NCI-H2196 (cell line): ENCODE data around the gene FMNL1.

Experiments used
- DNase-seq: peaks from one replicate; lab custom pipeline; 2025; ENCODE audit not compliant: unreplicated experiment; lab: John Stamatoyannopoulos, UW

FMNL1 gene

GRCh38 chr17:45277992-45278391 is 56.3 kb downstream of the FMNL1 start:
- no peak for DNase-seq

DNA sequence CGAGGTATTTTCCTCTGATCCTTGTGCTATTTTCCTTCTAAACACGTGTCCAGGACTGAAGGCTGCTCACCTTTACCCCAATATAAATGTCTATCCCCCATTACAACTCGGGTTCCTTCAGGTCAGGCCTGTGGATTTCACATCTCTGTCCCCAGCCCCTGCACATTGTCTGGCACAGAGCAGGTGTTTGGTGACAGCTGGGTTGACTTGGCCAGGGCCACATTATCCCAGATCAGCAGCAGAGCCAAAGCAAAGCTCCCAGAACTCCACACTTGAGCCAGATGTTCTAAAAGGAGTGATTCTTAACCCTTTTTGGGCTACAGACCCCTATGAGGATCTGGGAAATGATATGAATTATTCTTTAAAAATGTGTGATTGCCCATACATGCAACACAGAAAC is 58.2 kb downstream of the FMNL1 start:
- no peak for DNase-seq

GRCh38 chr17:45282683-45283644 is 61.3 kb downstream of the FMNL1 start:
- DNase-seq: peak; percentile 92

DNA sequence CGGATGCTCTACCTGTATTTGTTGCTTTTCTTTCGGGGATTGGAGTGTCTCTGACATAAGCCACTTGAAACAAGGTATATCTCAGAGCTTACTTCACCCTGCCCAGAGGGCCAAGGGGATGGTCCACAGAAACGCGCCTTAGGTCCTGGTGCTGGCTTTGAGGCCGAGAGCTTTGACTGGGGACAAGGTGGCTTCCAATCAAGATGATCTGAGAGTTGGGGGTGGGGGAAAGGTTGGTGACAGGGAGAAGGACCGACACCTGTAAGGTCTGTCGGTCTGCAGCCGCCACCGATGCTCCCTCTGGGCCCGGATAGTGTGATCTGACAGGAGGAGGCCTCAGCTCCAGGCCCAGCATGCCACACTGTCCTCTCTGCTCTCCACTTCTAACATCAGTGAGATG is 62.0 kb downstream of the FMNL1 start:
- no peak for DNase-seq

DNA sequence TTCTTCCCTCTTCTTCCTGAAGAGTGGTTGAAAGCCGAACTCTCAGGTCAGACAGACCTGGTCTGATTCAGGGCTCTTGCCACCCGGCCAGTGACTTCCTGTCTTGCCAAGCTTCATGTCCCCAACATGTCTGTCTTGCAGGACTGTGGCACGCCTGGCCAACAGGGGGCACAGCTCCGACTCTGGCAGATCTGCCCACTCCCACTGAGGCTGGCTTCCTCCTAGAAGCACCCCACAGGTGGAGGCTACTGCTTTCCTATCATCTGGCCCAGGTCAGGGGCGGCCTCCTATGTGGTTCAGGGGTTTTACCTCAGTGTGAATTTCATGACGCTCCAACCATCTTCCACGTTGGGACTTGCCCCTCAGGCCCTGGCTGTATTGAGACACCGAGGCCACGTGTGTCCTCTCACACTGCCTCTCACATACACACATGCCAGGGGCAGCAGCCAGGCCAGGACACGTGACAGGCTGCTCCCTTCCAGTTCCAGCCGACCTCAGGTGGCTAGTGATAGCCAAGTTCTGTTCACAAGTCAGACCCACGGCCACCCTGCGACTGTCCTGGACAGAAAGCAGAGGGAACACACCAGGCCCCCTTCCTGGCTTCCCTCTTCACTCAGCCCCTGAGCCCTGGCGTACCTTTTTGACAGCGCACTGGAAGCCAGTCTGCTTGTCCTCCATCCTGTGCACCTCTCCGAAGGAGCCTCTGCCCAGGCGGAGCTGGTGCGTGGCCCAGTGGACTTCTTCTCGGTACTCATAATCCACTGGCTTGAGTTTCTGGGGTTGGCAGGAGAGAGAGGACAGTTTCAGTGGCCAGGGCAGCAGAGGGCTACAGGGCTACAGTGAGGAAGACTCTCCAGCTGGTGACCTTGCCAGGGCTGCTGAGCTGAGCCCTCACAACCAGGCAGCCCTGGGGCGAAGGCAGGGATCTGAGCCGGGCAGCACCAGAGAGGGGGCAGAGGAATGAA is 62.8 kb downstream of the FMNL1 start:
- no peak for DNase-seq

DNA sequence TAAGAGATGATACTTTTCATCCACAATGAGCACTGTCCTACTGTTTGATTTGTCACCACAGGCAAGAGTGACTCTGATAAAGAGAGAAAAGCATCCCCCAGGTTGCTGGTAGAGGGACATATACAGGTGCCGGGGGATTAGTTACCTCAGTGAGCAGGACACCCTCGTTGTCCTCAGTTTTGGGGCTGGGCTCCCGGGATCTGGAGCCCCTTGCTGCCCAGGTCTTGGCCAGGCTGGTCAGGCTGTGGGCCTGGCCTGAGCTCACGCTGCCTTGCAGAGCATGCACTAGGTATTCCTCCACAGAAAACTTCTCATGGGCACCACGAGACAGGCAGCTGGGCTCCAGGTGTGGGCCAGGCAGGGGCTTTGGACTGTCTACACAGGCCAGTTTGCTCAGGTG is 64.6 kb downstream of the FMNL1 start:
- DNase-seq: no peak

- DNase-seq: peak; percentile 47
These were observed 66.1 kb downstream of the FMNL1 start for GRCh38 chr17:45287526-45288500.

DNA sequence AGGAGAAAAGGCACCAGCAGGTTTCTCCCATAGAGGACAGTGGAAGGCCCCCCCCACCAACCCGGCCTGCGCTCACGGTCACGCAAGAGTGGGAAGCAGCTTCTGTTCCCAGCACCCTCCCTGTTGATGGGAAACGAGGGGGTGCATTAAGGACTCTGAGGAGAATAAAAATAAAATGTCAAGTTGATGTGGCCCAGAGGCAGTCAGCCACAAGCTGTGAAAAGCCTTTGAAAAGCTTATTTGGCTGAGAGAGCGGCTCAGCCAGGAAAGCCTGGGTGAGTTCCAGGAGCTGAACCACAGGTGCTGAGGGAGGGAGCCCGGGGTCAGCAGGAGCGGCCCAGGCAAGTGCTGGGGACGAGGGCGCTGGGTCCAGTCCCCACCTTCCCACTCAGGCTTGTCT is 67.1 kb downstream of the FMNL1 start:
- peak; percentile 71 for DNase-seq

- peak; percentile 34 for DNase-seq
These were observed 67.9 kb downstream of the FMNL1 start for GRCh38 chr17:45289301-45290268.

DNA sequence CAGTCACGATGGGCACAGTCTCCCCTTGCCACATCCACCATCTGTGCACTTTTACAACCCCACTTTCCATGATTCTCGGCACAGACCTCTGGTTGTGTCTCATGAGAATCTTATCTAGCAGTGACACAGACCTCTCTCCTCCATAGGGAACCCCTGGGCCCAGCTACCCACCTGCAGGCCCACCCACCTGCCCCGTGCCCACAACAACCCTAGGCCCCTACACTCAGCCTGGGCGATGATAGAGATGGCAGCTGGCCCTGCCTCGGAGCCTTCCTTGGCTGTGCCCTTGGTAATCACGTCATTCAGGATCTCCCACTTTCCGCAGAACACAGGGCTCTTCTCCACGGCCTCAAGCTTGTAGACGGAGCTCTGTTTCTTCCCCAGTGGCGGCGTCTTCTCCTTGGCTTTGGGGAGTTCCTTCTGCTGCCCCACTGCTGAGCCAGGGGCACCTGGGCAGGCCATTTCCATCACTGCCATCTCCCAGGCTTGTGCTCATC is 68.6 kb downstream of the FMNL1 start:
- no peak for DNase-seq

DNA sequence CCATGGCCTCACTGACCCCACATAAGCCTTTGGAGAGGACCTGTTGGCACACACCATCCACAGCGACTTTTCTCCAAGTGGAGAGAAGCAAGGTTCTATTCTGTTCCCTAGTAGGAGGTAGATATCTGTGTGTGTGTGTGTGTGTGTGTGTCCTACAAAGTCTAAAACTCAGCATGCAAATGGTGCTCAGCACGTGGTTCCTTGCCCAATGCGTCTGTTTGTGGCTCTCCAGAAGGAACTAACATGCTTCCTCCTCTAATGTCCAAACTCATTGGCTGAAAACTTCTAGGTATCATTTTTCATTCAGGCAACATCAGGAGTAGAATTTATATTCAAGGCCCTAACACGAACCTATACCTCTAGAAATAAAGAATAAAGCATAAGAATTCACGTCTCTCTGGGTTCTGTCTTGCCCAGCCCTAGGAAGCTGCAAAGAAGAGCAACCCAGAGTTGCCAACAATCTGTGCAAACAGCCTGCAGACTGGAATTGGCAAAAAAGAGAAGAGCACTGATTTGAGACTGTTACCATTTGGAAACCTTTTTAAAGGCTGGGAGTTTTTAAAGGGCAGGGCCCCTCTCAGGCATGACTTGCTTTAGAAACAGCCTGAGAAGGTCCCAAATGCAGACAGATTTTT is 69.6 kb downstream of the FMNL1 start:
- no peak for DNase-seq

DNA sequence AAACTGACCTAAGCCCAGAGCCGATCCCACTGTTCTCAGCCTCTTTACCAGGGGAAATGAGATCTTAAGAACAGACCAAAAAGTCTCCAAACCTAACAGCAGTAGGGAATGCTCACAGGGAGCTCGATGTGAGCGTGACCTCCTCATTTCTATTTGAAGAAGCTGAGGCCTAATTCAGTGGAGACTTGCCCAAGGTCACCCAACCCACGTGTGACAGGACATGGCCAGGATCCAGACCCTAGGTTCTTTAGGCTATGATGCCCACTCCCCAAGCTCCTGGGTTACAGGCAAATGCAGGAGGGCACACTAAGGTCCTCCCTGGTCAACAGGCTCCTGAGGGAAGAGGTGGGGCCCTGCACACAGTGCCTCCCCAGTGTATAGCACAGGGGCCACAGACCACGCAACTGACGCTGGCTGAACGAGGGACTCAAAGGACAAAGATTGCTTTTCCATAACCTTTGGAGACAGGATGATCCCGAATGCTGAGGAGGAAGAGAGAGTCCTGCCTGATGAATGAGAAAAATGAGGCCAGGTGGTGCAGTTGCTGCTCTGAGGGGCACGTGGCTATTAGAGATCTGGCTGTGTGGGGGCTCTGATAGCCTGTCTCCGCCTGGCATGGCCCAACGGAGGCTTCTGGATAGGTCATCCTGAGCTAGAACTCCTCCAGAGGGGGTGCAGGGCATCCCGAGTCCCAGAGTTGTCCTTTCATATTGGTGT is 71.2 kb downstream of the FMNL1 start:
- DNase-seq: no peak

GRCh38 chr17:45293413-45294211 is 71.9 kb downstream of the FMNL1 start:
- peak; percentile 71 for DNase-seq

DNA sequence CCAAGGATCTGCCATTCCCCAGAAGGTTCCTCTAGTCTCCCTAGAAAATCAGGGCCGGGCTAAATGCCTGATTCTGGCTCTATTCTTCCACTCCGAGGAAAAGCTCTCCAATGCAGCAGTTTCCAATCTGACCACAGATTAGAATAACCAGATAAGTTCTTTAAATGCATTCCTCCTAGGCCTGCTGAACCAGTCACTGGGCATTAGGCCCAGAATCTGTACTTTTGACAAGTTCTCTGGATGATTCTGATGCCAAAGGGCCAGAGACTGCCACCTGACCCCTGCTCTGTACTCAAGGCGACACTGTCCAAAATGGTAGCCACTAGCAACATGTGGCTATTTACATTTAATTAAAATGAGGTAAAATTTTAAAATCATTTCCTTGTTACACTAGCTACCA is 72.8 kb downstream of the FMNL1 start:
- DNase-seq: peak; percentile 71

- no peak for DNase-seq
These were observed 74.5 kb downstream of the FMNL1 start for GRCh38 chr17:45296003-45296832.

DNA sequence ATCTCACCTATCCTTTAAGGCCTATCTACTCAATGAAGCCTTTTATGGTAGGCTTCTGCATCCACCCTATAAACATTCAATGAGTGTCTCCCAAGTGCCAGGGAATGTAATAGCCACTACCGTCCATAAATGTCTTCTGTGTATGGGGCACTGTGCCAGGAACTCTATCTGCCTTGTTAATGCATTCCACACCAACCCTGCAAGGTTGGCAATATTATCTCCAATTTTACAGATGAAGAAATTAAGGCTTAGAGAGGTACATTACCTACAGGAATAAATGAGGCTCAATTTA is 75.1 kb downstream of the FMNL1 start:
- peak; percentile 35 for DNase-seq
